Right cardiac atrium (tissue), 5 donors: Measurements from ENCODE around the gene LPO. TPM values are rescaled to one million over a fixed set of nuclear protein-coding genes. Genes with fewer than 3 reads are reported as not detected.

Experiments
- ATAC-seq, 2 donors: fragments of 200-7000 bp; cut with Tn5 transposase; one replicate each; pipeline versions ENCODE4 v1.8.0 to v1.9.1; 2020; ENCODE audit warnings: moderate library complexity in 2 of 2, mild to moderate bottlenecking in 1 of 2
- DNase-seq, 3 donors: peaks; one replicate each; pipeline ENCODE4 v3.0.0-alpha.2; 2020
- H3K27ac ChIP-seq: one replicate; pipeline ENCODE4 v1.5.1; 2013; ENCODE audit warnings: mild to moderate bottlenecking, low read length, control low read depth, moderate library complexity
- H3K27me3 ChIP-seq: one replicate; pipeline ENCODE4 v1.6.1; 2013; ENCODE audit not compliant: control insufficient read depth, insufficient read depth
- H3K4me1 ChIP-seq: one replicate; pipeline ENCODE4 v1.6.1; 2013; ENCODE audit warnings: low read length; ENCODE audit not compliant: control insufficient read depth, insufficient read depth
- H3K4me3 ChIP-seq: one replicate; pipeline ENCODE4 v1.5.1; 2013; ENCODE audit warnings: low read length, control low read depth
- H3K9me3 ChIP-seq: one replicate; pipeline ENCODE4 v1.6.1; 2013; ENCODE audit warnings: low read length; ENCODE audit not compliant: control insufficient read depth
- WGBS: extraction: QIAGEN DNeasy Blood & Tissue Kit; methylation state at CpG from one replicate; pipeline ENCODE4 v1.1.7; 2013; 5-methylcytosine and 5-hydroxymethylcytosine counted together
- intact Hi-C, 4 donors: fragments of 100-400 bp; cut with DNase I; formaldehyde crosslinking; loops; one replicate each; pipeline versions ENCODE4 v1.11.0 to v1.14.0; 2022 to 2023
- polyA plus RNA-seq: library from polyadenylated mRNA; stranded (reverse); fragments of 200-250 nt; gene quantifications from one replicate; pipeline ENCODE4 v1.2.3, GENCODE V29; 2013
- total RNA-seq, 4 donors: library from RNA; stranded (reverse); fragmentation: NEBNext Ultra II Directional; extraction: Animal tissue kit (Norgen Biotek cat#: 25700); gene quantifications; one replicate each; pipeline ENCODE4 v1.2.1, GENCODE V29; 2021
- donor health status: healthy with polysubstance abuse.
- donor health status: DM: no; HTN: yes; CAD: no.
- donor health status: DM: no; HTN: no; CAD: no.
- donor health status: DM: no; HTN: yes; CAD: no; lungs with severe emphysema.
- donor health status: DM: yes; HTN: yes; CAD: no.

Gene LPO
- total and polyA plus RNA-seq, 5 donors: 0.29 TPM; not detected in 4

DNA sequence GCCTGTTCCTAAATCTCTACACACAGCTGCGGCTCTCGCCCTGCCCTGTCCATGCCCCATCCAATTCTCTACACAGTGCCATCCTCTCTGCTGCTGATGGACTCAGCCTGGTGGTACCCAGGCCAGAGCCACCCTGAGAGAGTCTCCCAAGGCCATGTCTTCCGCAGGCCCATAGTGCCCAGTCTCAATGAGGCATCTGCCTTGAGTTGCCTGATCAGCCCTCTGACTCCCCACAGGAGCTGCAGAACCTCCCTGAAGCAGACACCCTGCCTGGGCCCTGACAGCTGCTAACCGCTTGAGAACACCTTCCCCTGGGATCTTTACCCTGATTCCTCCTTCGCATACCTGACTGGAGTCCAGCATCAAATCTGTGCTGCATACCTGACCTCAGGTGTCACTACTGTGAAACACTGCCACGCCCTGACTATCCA is 76.9 kb downstream of the LPO start:
- 90% methylated on average over 6 of the region's 6 CpGs for WGBS
- Histone ChIP-seq H3K4me1 (no peaks in the 10 kb centered on the region), H3K27ac (no peak overlapping the region), H3K27me3 (no peaks in the 10 kb centered on the region), H3K9me3 (no peaks in the 10 kb centered on the region), H3K4me3 (no peak overlapping the region)
- ATAC-seq (no peak), DNase-seq (no peak)
- intact Hi-C loops: loop anchor here in 2 of 4 donors (10.0 kb wide), 1 partner anchor 130 kb away; no protein-coding TSS in a partner anchor

DNA sequence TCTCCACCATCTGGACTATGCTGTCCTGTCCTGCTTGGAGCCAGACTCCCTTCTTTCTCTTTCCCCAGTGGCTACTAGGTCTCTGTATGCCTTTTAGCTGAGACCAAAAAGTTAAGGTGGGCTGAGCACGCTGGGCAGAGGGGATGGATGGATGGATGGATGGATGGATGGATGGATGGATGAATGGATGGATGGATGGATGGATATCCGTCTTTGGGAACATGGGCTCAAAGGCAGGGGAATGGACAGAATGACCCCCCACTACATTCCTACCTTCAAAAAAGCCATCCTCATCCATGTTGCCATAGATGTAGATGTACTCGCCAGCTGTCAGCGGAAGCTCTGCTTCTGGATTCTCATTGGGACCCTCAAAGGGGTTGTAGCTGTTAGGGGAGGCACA is 77.4 kb downstream of the LPO start:
- DNase-seq (no peak), ATAC-seq (no peak)
- H3K4me1 ChIP-seq: no peaks in the 10 kb centered on the region
- H3K4me3 ChIP-seq: no peak overlapping the region
- H3K9me3 ChIP-seq: no peaks in the 10 kb centered on the region
- intact Hi-C loops: loop anchor here in 2 of 4 donors (10.0 kb wide), 1 partner anchor 129 kb away; no protein-coding TSS in a partner anchor
- no peak overlapping the region for H3K27ac ChIP-seq
- H3K27me3 ChIP-seq: no peaks in the 10 kb centered on the region
- WGBS: 87% methylated on average over 4 of the region's 4 CpGs

DNA sequence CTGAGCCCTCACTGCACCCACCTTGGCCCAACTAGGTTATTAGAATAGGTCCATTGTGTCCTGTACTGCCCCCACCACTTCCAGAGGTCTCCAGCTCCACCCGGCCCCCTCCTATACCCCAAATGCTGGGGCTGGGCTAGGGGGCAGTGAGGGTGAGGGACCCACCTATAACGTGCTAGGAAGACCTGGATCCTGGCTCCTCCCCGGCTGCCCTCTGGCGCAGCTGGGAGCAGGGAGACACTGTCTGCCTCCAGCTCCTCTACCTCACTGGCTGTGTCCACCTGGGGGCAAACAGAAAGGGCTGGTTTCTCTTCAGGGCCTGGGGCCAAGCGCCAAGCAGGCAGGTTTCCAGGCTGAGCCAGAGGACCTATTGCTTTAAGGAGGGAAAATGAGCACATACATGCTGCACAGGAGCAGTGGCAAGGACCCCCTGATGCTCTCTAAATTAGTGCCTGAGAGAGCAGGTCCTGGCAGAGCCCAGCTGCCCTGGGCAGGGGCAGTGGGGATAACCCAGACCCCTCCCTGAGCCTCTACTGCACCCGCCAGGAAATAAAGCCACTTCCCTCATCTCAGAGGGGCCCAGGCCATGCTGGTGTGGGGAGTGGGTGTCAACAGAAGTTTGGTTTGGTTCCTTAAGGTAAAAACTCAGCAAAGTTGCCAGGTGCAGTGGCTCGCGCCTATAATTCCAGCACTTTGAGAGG is 78.0 kb downstream of the LPO start:
- intact Hi-C loops: loop anchor here in 2 of 4 donors (10.0 kb wide), 1 partner anchor 128 kb away; no protein-coding TSS in a partner anchor
- Histone ChIP-seq H3K27me3 (no peaks in the 10 kb centered on the region), H3K9me3 (no peaks in the 10 kb centered on the region), H3K27ac (no peak overlapping the region), H3K4me1 (no peaks in the 10 kb centered on the region), H3K4me3 (no peak overlapping the region)
- ATAC-seq (no peak), DNase-seq (peak in 1 of 3 donors; percentile 38)
- WGBS: 85% methylated on average over 8 of the region's 8 CpGs

DNA sequence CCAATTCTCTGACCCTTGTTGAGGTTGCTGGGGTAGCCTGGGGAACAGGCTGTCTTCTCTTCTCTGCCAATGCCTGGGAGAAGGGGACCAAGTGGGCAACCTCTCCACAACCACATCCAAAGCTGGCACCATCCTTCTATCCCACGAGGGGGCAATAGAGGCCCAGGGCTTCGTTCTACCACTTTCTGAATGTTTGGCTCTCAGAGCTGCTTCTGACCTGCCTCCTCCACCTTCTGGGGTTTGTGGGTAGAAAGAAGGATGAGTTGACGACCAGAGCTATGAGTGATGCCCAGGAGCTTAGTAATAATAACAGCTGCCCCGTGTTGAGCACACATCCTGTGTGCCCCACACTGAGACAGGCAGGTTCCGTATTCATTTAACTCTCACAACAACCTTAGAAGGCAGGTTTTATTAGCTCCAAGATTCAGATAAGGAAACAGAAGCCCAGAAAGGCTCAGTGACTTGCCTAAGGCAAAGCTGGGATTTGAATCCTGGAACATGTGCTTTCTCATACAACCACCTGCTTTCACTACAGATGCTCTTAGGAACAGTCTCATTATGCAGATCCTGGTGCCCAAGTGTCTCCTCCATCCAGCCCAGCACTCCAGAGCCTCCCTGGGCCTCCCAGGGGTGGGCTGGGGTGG is 79.2 kb downstream of the LPO start:
- WGBS: 27% methylated on average over 5 of the region's 5 CpGs

DNA sequence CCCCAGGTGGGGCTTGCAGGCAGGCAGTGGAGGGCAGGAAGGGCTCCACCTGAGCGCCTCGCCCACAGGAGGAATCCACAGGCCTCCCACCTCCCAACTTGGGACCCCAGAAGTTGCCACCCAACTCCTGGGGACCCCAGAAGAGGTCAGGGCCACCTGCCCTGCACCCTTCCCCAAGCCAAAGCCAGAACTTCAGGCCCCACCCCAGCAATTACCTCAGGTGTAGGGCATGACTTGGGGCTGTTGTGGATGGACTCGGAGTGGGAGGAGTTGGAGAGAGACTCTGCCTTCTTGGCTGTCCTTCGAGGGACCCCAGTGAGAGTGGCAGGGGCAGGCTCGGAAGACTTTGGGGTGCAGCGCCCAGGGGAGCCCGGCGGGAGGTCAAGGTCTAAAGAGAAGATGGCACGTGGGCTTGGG is 79.7 kb downstream of the LPO start:
- Histone ChIP-seq H3K27ac (no peak overlapping the region), H3K9me3 (no peaks in the 10 kb centered on the region), H3K4me3 (no peak overlapping the region), H3K27me3 (no peaks in the 10 kb centered on the region), H3K4me1 (no peaks in the 10 kb centered on the region)
- 93% methylated on average over 9 of the region's 9 CpGs for WGBS
- DNase-seq: no peak
- intact Hi-C loops: loop anchor here in 2 of 4 donors (10.0 kb wide), 1 partner anchor 127 kb away; no protein-coding TSS in a partner anchor
- no peak for ATAC-seq

More for the DNA sequence above, 79.2 kb downstream of the LPO start:
- intact Hi-C loops: loop anchor here in 2 of 4 donors (10.0 kb wide), 1 partner anchor 127 kb away; no protein-coding TSS in a partner anchor
- no peaks in the 10 kb centered on the region for H3K9me3 ChIP-seq
- ATAC-seq: peak in 1 of 2 donors; percentile 37
- no peaks in the 10 kb centered on the region for H3K27me3 ChIP-seq
- no peaks in the 10 kb centered on the region for H3K4me1 ChIP-seq
- H3K4me3 ChIP-seq: no peak overlapping the region
- no peak for DNase-seq
- H3K27ac ChIP-seq: no peak overlapping the region

Other genes starting within 250 kb of the LPO start
- gene SRSF1, start 231.3 kb upstream of the LPO start, total RNA-seq: 100 to 1,000 TPM in 3 of 4 donors, 10 to 100 TPM in 1; 97.9 to 132 (median 126) TPM
- 58.9 TPM for gene SRSF1, start 231.3 kb upstream of the LPO start, polyA plus RNA-seq
- 10 to 100 TPM; 58.1 to 73.0 (median 67.4) TPM for gene DYNLL2, start 155.2 kb upstream of the LPO start, total RNA-seq
- 73.4 TPM for gene DYNLL2, start 155.2 kb upstream of the LPO start, polyA plus RNA-seq
- gene OR4D1, start 90.2 kb upstream of the LPO start, total RNA-seq: not detected
- gene OR4D1, start 90.2 kb upstream of the LPO start, polyA plus RNA-seq: not detected
- gene OR4D2, start 71.6 kb upstream of the LPO start, total RNA-seq: not detected
- not detected for gene OR4D2, start 71.6 kb upstream of the LPO start, polyA plus RNA-seq
- not detected for gene EPX, start 45.9 kb upstream of the LPO start, total RNA-seq
- not detected for gene EPX, start 45.9 kb upstream of the LPO start, polyA plus RNA-seq
- gene MKS1, start 19.3 kb upstream of the LPO start, total RNA-seq: 10 to 100 TPM in 1 of 4 donors, 1 to 10 TPM in 3; 5.6 to 11.4 (median 7.2) TPM
- gene MKS1, start 19.3 kb upstream of the LPO start, polyA plus RNA-seq: 5.9 TPM
- under 1 TPM; 0.06 to 0.50 (median 0.23) TPM for gene MPO, start 42.4 kb downstream of the LPO start, total RNA-seq
- 0.07 TPM for gene MPO, start 42.4 kb downstream of the LPO start, polyA plus RNA-seq
- 10 to 100 TPM in 3 of 4 donors, 1 to 10 TPM in 1; 7.0 to 21.5 (median 19.2) TPM for gene TSPOAP1, start 90.2 kb downstream of the LPO start, total RNA-seq
- gene TSPOAP1, start 90.2 kb downstream of the LPO start, polyA plus RNA-seq: 13.0 TPM
- gene SUPT4H1, start 113.6 kb downstream of the LPO start, total RNA-seq: 10 to 100 TPM; 51.9 to 65.6 (median 61.6) TPM
- 69.3 TPM for gene SUPT4H1, start 113.6 kb downstream of the LPO start, polyA plus RNA-seq
- 1 to 10 TPM; 2.0 to 8.1 (median 4.3) TPM for gene RNF43, start 178.9 kb downstream of the LPO start, total RNA-seq
- 3.7 TPM for gene RNF43, start 178.9 kb downstream of the LPO start, polyA plus RNA-seq
- under 1 TPM in 3 of 4 donors, not detected in 1; 0.06 to 0.23 (median 0.08) TPM for gene HSF5, start 249.8 kb downstream of the LPO start, total RNA-seq
- gene HSF5, start 249.8 kb downstream of the LPO start, polyA plus RNA-seq: 0.02 TPM